ENCODE results near the gene LDAF1.
"Not testable (repeated sequence)": the region's sequence is repeated elsewhere in the genome, so short reads cannot be mapped to it uniquely, and the experiment has no call there.

Gene LDAF1

DNA sequence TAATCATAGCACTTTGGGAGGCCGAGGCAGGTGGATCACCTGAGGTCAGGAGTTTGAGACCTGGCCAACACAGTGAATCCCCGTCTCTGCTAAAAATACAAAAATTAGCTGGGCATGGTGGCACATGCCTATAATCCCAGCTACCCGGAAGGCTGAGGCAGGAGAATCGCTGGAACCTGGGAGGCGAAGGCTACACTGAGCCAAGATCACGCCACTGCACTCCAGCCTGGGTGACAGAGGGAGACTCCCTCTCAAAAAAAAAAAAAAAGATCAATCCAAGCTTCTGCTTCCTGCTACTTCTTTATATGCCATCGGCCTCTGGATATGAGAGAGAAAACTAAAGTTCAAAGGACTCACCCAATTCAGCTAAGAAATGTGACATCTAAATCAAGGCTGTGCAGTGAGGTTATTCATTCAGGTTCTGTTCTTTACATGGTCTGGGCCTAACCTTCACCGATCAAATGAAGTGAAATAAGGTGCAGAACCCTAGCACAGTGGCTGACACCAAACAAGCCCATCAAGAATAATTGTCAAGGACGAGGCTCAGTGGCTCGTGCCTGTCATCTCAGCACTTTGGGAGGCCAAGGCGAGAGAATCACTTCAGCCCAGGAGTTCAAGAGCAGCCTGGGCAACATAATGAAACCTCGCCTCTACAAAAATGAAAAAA, 27.3 kb downstream of the LDAF1 start:
- TF ChIP-seq, protein P1, sequence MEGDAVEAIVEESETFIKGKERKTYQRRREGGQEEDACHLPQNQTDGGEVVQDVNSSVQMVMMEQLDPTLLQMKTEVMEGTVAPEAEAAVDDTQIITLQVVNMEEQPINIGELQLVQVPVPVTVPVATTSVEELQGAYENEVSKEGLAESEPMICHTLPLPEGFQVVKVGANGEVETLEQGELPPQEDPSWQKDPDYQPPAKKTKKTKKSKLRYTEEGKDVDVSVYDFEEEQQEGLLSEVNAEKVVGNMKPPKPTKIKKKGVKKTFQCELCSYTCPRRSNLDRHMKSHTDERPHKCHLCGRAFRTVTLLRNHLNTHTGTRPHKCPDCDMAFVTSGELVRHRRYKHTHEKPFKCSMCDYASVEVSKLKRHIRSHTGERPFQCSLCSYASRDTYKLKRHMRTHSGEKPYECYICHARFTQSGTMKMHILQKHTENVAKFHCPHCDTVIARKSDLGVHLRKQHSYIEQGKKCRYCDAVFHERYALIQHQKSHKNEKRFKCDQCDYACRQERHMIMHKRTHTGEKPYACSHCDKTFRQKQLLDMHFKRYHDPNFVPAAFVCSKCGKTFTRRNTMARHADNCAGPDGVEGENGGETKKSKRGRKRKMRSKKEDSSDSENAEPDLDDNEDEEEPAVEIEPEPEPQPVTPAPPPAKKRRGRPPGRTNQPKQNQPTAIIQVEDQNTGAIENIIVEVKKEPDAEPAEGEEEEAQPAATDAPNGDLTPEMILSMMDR (IDR thresholded peaks at IDR 0.05; ENCODE audit: low read depth, low read length, missing control alignments), result no peak
- H3K4me3 ChIP-seq (ENCODE audit: low read depth, low read length), result no peak overlapping the region
- no peak for DNase-seq (ENCODE audit: low read depth)

- TF ChIP-seq, protein P1 (IDR thresholded peaks at IDR 0.05; ENCODE audit: low read depth, low read length, missing control alignments), result no peak
- H3K4me3 ChIP-seq (ENCODE audit: low read depth, low read length), result no peak overlapping the region
- no peak for DNase-seq (ENCODE audit: low read depth)
Measured at GRCh38 chr16:21186326-21186691, 27.8 kb downstream of the LDAF1 start.

GRCh38 chr16:21189311-21189710, 30.8 kb downstream of the LDAF1 start:
- H3K4me3 ChIP-seq (ENCODE audit: low read depth, low read length), result no peak overlapping the region
- DNase-seq (ENCODE audit: low read depth), result no peak
- TF ChIP-seq, protein P1 (IDR thresholded peaks at IDR 0.05; ENCODE audit: low read depth, low read length, missing control alignments), result no peak

DNA sequence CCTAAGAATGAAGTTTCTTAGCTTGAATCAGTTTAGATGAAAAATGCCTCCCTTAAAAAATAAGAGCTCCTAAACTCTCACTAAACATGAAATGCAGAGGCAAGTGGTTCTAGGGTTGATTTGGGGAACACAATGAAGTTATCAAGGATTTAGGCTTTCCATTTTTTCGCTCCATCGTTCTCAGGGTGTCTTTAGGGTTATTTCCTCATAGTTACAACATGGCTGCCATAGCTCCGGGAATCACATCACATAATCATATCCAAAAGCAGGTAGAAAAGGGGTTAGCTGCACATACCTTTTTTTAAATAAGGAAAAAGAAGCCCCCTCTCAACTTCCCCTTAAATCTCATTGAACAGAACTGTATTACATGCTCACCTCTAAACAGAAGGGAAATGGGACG, 31.5 kb downstream of the LDAF1 start:
- TF ChIP-seq, protein P1 (IDR thresholded peaks at IDR 0.05; ENCODE audit: low read depth, low read length, missing control alignments), result no peak
- H3K4me3 ChIP-seq (ENCODE audit: low read depth, low read length), result no peak overlapping the region
- DNase-seq (ENCODE audit: low read depth), result no peak

GRCh38 chr16:21190599-21190998, 32.1 kb downstream of the LDAF1 start:
- no peak for DNase-seq (ENCODE audit: low read depth)
- TF ChIP-seq, protein P1 (IDR thresholded peaks at IDR 0.05; ENCODE audit: low read depth, low read length, missing control alignments), result no peak
- H3K4me3 ChIP-seq (ENCODE audit: low read depth, low read length), result no peak overlapping the region

GRCh38 chr16:21192991-21193390, 34.5 kb downstream of the LDAF1 start:
- no peak for DNase-seq (ENCODE audit: low read depth)
- H3K4me3 ChIP-seq (ENCODE audit: low read depth, low read length), result no peak overlapping the region
- TF ChIP-seq, protein P1 (IDR thresholded peaks at IDR 0.05; ENCODE audit: low read depth, low read length, missing control alignments), result no peak

GRCh38 chr16:21194771-21195301, 36.4 kb downstream of the LDAF1 start:
- DNase-seq (ENCODE audit: low read depth), result no peak
- no peak overlapping the region for H3K4me3 ChIP-seq (ENCODE audit: low read depth, low read length)
- TF ChIP-seq, protein P1 (IDR thresholded peaks at IDR 0.05; ENCODE audit: low read depth, low read length, missing control alignments), result no peak

DNA sequence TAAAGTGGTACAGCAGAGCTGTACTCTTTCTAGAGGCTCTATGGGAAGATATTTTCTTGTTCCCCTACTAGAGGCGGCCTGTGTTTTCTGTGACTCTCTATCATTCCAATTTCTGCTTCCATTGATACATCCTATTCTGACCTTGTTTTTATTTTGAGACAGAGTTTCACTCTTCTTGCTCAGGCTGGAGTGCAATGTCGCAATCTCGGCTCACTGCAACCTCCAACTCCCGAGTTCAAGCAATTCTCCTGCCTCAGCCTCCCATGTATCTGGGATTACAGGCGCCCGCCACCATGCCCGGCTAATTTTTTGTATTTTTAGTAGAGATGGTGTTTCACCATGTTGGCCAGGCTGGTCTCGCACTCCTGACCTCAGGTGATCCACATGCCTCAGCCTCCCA, 36.9 kb downstream of the LDAF1 start:
- H3K4me3 ChIP-seq (ENCODE audit: low read depth, low read length); DNase-seq (ENCODE audit: low read depth): not testable (repeated sequence)

Data from GM12864 (cell line).